ENCODE measurements around the gene CACNA2D4.

Gene CACNA2D4

GRCh38 chr12:1768615-1769014 lies 149.8 kb downstream of the CACNA2D4 start:
- DNase-seq: no peak

GRCh38 chr12:1767407-1768090 lies 150.9 kb downstream of the CACNA2D4 start:
- DNase-seq: no peak

GRCh38 chr12:1766110-1766509 lies 152.3 kb downstream of the CACNA2D4 start:
- DNase-seq: no peak

- DNase-seq: no peak
Measured at GRCh38 chr12:1763153-1763552, 155.3 kb downstream of the CACNA2D4 start.

GRCh38 chr12:1761857-1762256 lies 156.6 kb downstream of the CACNA2D4 start:
- no peak for DNase-seq

GRCh38 chr12:1760566-1761382 lies 157.7 kb downstream of the CACNA2D4 start:
- no peak for DNase-seq

GRCh38 chr12:1758887-1759286 lies 159.6 kb downstream of the CACNA2D4 start:
- DNase-seq: no peak

- no peak for DNase-seq
Measured at GRCh38 chr12:1758376-1758775, 160.1 kb downstream of the CACNA2D4 start.

GRCh38 chr12:1750300-1750699 lies 168.2 kb downstream of the CACNA2D4 start:
- no peak for DNase-seq

- DNase-seq: no peak
Measured at GRCh38 chr12:1749019-1749418, 169.4 kb downstream of the CACNA2D4 start.

- DNase-seq: no peak
Measured at GRCh38 chr12:1747609-1748008, 170.8 kb downstream of the CACNA2D4 start.

GRCh38 chr12:1744932-1745331 lies 173.5 kb downstream of the CACNA2D4 start:
- DNase-seq: no peak
